ENCODE results near the gene NTMT2.
"Not testable (repeated sequence)": the region's sequence is repeated elsewhere in the genome, so short reads cannot be mapped to it uniquely, and the experiment has no call there.

Gene NTMT2

DNA sequence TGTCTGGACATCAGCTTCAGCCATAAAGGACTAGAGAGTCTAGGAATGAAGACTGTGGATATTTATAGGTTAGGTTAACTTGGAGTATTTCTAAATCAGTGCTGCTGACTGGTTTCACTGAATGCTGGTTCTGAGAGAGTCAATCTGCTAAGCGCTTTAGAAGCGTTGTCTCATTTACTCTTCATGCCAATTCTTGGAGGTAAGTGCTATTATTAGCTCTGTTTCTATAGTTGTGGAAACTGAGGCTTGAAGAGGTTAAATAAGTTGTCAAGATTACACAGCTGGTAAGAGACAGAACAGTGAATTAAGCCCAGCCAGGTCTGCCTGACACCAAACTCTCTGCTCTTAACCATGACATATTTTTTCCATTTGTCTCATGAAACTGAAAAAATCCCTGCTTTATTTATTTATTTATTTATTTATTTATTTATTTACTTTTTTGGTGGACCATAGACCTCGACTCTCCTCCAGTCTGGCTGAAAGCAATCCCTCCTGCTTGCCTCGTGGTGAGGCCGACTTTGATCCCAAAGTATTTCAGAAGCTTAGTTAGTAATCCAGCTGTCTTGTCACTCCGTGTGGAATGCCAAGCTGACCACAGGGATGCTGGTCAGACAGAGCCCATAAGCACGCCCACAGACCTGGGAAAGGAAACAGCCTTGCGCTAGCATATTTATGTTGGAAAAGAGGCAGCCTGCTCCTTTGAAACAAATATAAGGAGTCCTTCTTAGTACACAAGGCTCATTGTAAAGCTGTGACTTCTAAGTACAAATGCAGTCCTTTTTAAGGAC, 16.9 kb downstream of the NTMT2 start:
- DNase-seq, result no peak

DNA sequence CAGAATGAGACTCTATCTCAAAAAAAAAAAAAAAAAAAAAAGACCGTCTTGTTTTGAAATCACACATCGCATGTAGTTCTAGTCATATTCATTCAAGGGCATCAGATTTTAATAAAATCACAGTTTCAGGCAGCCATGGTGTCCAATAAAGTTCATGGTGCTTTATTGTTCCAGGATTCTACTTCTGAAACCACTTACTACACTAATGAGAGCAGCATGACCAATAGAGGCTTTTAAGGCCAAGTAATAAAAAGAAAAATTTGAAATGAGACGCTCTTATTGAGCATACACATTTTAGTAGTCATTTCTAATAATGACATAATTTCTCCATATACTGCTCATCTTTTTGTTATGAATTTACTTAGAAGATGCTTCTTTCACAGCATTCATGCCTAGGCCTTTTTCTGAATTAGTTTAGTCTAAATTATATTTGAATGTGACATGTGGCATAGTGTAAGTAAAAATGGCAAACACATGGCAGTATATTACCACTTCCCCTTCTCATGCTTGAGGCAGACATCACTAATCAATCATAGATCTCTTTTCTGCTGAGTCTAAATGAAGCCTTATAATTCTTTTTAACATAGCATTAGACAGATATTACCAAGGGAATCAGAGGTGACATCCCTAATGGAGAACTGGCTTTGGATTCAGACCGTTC, 18.5 kb downstream of the NTMT2 start:
- no peak for DNase-seq

DNA sequence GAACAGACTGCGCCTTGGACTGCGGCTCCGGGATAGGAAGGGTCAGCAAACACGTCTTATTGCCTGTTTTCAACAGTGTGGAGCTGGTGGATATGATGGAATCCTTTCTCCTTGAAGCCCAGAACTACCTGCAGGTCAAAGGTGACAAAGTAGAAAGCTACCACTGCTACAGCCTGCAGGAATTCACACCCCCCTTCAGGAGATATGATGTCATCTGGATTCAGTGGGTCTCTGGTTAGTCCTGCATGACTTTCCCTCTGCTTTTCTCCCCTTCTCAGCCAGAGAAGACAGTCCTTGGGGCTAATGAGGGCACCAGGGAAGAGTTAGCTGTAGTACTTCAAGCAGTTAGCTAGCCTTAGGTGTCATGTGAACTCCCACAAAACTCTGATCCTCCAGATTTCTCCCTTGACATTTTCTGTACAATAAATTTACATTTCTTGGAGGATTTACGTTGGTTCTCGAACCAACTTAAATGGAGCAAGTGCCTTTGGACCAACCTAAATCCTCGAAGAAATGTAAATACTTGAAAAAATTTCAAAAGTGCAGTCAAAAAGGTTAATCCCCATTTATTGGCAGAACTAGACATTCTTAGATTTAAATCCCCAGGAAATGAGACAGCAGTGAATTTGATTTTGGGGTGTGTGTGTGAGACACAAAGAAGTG, 20.9 kb downstream of the NTMT2 start:
- no peak for DNase-seq

DNA sequence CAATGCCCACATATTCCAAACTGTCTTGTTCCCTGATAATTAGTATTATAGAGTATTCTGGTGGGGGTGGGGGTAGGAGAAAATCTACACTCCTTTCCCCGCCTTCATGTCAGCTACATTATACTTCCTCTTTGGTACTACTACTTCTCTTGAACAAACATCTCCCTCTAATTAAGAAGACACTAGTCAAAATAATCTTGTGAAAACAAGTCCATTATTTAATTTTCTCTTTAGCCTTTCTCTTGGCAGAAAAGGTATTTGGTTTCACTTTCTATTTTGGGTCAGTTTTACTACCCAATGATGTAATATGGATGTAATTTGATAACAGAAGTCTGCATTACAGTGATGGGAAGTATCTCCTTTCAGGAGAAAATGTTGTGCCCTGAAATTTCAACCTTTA, 22.5 kb downstream of the NTMT2 start:
- peak; percentile 83 for DNase-seq

DNA sequence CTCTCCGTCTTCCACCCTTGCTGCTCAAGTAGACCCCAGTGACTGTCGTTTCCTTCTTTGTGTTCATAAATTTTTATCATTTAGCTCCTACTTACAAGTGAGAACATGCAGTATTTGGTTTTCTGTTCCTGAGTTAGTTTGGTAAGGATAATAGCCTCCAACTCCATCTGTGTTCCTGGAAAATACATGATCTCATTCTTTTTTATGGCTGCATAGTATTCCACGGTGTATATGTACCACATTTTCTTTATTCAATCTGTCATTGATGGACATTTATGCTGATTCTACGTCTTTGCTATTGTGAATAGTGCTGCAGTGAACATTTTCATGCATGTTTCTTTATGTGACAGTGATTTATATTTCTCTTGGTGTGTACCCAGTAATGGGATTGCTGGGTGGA, 24.8 kb downstream of the NTMT2 start:
- DNase-seq, result not testable (repeated sequence)

DNA sequence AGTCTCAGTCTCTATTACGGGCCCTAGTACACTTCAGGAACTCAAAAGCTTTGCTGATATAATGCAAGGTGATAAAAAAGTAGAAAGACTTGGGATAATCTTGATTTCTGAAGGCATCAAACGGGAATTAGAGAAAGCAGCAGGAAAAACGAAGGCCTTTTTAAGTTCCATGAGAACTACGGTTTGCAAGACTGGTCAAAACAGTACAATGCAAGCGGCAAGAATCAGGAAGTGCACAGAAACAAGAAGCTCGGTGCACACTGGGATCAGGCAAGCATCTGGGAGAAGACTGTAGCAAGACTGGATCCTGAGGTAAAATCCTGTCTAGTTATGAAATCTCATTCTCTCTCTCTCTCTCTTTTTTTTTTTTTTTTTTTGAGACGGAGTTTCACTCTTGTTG, 28.6 kb downstream of the NTMT2 start:
- no peak for DNase-seq

DNA sequence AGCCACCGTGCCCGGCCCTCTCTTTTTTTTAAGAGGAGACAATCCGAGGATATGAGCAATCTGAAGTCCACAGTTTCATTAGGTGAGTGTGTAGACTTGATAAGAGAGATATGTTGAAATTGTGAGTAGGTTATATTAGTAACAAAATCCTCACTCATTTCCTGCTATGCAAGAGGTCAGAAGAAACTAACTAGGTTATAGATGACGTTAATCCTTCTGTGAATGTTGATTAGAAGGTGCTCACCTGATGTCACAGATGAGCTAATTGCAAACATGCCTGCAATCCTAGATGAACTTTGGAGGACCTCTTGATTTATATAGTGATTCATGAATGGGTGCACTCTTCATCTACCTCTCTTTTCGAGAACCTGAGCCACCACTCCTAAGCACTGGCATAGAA, 29.3 kb downstream of the NTMT2 start:
- DNase-seq, result no peak

DNA sequence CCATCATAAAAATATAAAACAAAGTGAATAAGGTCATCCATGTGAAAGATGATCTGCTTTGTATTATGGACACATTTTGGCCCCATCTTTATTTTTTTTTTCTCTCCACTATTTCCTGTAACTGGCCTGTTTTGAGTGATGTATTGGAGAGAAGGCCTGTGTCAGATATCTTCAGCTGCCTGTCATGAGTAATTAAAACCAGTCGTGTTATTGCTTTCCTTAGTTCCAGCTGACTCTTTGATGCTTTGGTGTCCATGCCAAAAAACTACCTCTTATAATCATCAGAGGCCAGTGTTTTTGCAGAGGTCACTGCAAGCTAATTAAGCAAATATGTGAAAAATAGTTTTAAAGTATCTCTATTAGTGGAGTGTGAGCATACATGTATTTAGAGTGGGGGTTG, 29.7 kb downstream of the NTMT2 start:
- no peak for DNase-seq

DNA sequence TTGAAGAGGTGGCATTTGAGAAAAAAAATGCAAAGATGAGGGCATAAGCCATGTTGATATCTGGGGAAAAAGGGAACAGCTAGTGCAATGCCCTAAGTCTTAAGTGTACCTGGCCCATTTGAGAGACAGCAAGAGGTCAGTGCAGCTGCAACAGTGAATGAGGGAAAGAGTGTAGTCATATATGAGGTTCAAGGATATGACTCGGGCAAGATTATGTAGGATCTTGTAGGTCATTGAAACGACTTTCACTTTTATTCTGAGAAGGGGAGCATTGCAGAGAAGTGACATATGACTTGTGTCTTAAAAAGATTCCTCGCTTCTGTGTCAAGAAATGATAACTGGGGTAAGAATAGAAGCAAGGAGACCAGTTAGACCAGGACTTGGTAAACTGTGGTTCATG, 31.0 kb downstream of the NTMT2 start:
- DNase-seq, result no peak

DNA sequence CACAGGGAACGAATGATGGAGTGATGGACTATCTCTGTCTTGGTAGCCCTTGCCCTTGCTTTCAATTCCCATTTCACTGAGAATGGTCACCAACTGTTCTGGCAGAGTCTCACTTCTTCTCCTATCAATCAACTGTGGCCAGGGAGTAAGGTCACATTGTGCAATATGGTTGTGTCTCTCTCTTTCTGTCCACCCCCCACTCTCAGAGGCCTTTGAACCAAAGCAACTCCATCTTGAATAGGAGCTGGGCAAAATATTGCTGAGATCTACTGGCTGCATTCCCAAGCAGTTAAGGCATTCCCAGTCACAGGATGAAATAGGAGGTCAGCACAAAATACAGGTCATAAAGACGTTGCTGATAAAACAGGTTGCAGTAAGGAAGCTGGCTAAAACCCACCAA, 36.7 kb downstream of the NTMT2 start:
- no peak for DNase-seq

DNA sequence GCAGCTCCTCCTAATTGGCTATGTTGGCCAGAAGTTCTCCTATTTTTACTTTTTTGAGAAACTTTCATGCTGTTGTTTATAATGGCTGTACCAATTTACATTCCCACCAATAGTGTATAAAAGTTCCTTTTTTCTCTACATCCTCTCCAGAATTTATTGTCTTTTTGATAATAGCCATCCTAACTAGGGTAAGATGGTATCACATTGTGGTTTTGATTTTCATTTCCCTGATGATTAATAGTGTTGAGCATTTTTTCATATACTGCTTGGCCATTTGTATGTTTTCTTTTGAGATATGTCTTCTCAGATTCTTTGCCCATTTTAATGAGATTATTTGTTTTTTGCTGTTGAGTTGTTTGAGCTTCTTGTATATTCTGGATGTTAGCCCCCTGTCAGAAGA, 46.8 kb downstream of the NTMT2 start:
- no peak for DNase-seq

DNA sequence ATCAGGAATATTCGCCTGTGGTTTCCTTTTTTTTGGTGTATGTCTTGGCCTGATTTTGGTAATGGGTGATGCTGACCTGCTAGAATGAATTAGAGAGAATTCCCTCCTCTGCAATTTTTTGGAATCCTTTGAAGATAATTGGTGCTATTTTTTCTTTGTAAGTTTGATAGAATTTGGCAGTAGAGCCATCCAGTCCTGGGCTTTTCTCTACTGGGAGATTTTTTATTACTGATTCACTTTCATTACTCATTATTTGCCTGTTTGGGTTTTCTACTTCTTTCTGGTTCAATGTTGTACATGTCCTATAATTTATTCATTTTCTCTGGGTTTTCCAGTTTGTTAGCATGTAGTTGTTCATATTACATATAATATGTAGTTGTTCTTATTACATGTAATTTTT, 48.7 kb downstream of the NTMT2 start:
- no peak for DNase-seq

DNA sequence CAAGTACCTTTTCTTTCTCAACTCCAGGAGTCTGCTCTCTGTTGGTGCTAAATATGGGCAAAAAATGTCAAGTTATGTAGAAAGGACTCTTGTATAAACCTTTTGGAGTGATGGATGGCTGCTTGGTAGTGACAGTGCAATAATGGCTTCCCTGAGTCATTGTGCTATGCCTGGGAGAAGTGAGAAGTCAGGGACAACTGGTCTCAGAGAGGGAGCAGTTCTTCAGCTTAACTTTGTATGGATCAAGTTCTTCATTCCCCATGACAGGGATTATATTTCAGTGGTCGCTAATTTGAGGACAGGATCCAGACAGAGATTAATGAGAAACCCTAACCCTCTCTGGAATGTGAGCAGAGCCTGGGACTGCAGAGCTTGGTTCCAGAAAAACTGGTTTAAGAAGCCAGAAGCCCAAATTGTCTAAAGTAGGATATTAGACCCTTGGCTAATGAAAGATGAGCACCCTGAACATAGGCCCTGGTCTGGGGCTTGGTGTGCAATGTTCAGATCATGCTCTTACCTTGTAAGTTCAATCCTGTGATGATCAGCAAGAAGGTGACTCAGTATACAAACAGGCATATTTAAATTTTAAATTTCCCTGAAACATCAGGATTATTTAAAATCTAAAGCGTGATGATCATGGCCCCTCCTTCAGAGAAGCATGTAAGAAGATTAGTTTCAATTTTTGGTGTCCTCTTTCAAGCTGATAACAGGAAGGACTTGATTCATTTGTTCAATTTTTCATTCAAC, 50.9 kb downstream of the NTMT2 start:
- no peak for DNase-seq

DNA sequence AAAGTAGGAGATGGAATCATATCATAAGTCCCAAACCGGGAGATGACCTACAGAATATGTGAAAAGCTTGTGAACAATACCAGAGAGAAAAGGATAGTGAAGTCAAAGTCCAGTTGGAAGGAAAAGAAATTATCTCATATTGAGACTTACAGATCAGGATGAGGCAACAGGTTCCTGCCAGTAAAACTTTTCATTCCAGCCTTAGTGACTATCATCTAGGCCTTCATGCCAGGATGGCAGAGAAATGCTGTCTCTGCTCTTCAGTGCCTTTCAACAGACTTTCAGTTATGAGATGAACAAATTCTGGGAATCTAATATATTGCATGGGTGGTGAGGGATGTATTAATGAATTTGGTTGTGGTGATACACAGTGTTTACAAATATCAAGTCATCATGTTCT, 52.3 kb downstream of the NTMT2 start:
- no peak for DNase-seq

DNA sequence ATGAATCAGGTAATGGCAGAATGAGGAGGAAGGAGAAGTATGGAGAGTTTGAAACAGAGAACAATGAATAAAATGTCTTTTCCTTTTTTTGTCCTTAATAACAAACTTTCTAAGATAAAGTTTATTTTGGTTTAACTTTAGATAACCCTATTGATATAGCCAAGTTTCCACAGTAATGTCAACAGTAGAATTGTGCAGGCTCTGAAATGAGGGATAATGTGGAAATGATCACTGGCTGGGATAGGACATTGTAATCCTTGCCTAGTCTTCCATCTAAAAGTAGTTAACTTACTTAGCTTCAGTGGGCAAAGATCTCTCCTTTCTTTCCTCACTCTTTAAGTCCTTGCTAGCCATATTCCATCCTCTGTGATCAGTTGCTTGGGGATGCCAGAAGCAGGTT, 52.8 kb downstream of the NTMT2 start:
- no peak for DNase-seq

DNA sequence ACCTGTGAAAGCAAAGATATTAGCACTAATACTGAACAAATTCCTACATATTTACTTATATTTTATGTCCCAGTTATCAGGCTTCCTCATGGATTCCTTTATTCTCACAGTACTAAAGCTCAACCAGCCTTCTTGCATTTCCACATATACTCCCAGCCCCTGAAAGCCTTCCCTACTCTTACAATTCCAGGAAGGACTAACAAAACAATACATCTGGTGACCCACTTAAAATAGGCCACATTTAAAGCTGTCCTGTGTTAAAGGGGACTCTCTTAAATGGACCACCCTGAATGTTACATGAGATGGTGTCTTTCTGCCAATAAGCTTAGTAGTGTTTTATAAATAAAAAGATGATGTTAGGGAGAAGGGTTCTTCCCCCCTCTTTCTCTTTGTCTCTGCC, 54.4 kb downstream of the NTMT2 start:
- DNase-seq, result no peak

DNA sequence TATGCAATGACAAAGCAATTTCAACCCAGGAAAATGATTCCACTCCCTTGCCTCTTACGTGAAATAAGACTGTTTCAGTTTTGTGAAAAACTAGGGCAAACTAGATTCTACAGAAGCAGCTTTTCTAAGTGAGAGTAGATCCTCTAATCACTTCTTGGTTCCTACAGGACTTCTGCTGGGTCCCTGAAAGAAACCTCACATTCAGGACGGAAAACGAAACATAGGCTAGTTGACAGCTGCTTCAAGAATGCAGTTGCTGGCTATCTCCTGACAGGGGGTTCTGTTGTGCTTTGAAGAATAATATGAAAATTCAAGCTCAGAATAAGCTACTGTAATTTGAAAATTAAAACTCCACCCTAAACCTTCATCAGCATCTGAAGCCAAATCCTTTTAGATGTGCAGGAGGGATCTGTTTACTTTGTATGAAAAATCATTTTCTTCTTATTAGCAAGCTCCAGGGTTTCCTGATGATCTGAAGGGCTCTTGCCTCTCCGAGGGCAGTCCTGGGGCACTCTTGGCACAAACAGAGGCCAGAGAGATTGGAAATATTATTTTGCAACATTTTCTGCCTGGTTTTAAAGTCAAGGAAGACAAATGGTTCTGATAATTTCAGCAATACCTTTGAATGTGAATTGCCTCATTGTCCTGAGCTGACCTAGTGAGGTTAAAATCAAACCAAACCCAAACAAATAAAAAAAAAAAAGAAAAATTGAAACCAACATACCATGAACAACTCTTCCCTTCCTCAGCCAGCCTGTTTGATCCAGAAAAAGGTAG, 55.0 kb downstream of the NTMT2 start:
- no peak for DNase-seq

DNA sequence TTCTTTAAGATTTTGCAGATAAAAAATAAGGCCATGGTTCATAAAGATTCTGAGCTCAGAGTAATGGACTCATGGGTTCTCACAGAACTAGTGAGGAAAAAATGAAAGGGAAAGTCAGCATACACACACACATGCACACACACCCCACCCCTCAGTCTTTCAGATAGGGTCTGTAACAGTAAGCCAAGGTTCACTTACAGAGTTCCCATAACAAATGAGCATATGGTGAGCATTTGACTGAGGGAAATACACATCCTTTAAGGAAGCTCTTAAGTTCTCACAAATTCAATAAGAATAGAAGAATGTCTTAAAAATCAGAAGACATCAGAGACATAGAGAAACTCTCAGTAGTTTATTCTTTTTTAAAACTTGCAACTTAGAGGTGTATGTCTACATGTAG, 57.9 kb downstream of the NTMT2 start:
- DNase-seq, result no peak

DNA sequence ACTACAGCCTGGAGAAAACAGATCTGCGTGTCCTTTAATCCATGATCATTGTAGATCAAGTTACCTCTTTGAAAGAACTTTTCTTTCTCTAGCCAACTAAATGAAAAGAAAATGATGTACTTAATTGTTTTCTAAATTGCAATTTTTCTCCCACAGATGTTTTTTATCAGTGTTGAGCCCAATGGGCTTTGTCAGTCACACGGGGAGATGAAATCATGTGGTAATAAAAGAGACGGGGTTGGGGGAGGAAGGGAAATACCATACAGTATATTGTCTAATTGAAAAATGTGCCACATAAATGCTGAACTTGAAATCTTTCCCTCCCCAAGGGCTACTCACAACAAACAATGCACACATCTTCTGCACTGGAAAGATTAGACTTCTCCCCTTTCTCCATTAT, 58.4 kb downstream of the NTMT2 start:
- no peak for DNase-seq

DNA sequence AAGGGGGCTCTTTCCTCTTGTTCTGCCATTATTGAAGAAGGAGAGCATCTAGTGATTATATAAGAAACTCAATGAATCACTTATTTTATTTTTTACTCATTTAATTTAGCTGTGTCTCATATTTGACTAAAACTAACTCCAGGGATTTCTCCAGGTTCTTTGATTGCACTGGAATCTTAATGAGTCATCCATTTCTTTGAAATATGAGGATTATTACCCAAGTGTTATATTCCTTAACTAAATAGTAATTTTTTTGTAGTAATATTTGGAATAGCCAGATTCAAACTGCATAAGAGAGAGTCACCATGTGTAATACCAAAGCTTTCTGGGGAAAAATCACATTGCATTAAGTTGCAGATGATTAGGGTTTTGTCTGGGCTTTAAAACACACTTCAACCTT, 59.5 kb downstream of the NTMT2 start:
- DNase-seq, result no peak

DNA sequence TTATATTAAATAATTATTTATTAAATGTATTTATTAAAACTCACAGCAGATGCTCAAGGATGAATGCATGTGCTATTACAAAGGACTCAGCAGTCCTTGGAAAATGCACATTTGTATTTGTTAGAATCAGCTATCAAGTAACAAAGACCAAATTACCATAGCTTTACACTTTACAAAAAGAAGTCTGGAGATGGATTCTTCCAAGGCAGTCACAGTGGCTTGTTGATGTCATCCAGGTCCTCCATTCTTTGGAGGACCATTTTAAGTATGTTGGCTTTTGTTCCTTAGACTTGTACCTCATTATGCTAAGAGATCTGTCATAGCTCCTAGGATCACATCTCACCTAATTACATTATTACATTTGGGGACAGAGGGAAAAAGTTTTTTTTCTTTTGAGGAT, 63.4 kb downstream of the NTMT2 start:
- DNase-seq, result no peak

DNA sequence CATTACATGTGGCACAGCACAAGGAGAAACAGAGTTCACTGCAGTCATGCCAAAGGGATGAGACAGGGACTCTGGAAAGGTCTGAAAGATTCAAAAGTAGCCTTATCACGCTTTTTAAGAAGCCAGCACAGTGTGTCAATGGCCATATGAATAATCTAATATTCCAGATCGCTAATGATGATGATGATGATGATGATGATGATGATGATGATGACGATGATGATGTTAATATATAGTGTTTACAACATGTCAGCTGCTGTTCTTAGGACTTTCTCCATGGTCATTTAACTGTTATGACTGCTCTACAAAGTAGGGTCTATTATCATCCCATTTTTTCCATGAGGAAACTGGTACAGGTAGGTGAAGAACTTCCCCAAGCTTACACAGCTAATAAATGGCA, 64.4 kb downstream of the NTMT2 start:
- no peak for DNase-seq

DNA sequence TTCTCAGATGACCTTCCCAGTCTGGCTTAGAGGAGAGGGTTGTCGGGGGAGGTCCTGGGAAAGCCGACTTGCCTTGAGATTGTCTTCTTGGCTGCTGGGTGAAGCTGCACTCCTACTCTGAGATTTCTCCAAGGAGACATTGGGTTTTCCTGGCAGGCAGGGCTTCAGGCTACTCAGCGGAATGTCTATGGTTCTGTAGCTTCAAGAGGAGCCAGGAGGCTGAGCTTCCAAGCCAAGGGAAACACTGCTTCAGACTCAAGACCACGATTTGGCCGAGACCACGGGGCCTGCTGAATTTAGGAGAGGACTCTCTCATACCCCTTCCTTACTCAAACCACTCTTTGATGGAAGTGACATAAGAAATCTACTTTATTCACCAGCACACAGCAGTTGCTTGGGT, 67.8 kb downstream of the NTMT2 start:
- DNase-seq, result no peak

Measured in NCI-H1105 treated with DMSO at 0.1 percent for 48 hours (cell line).